ENCODE data around the gene STOX1. TPM values are rescaled to one million over a fixed set of nuclear protein-coding genes. Genes with fewer than 3 reads are reported as not detected.

The STOX1 gene
- total and polyA plus RNA-seq, 2 of the 13 experiments (the other 11 are each of a cell fraction or from before 2014, with no cell fraction given): 2.5 to 6.0 TPM

DNA sequence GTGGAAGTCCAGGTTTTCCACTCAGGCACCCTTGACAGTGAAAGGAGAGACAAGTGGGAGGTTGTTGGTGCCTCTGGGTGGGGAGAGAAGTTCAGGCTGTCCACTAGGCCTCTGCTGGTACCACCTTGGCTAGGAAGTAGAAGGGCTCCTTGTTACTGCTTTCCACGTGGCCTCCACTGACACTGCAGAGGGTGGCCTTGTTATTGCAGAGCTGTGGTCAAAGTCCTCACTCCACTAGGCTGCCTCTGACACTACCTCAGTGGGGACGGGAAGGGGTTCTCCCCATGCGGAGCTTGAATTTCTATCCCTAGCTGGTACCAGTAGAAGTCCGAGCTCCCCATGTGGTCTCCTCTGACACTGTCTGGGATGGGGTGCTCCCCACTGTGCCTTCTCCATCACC is 14.9 kb upstream of the STOX1 start (continued):
- TF ChIP-seq MEF2D (CRISPR knock-in tag; IDR thresholded peaks at IDR 0.05): 0 out of 2 replicates have a peak, but pooled peaks have one; percentile 20
- no peak for TF ChIP-seq ZNF263 (CRISPR knock-in tag; IDR thresholded peaks at IDR 0.05)
- TF ChIP-seq ZNF253 (CRISPR knock-in tag; IDR thresholded peaks at IDR 0.05; ENCODE audit: borderline replicate concordance): no peak
- TF ChIP-seq GATAD2A (CRISPR knock-in tag; IDR thresholded peaks at IDR 0.05): peak; percentile 42; the same call in 1 of the 2 replicates
- TF ChIP-seq KMT2B (CRISPR knock-in tag; IDR thresholded peaks at IDR 0.05): no peak
- peak; percentile 85 for TF ChIP-seq ZNF12 (CRISPR knock-in tag; IDR thresholded peaks at IDR 0.05)
- no peak for TF ChIP-seq SATB2 (CRISPR knock-in tag; IDR thresholded peaks at IDR 0.05)
- TF ChIP-seq MIER3 (CRISPR knock-in tag; IDR thresholded peaks at IDR 0.05; ENCODE audit: borderline replicate concordance): no peak
- TF ChIP-seq MXI1 (IDR thresholded peaks at IDR 0.05; ENCODE audit: borderline replicate concordance, low read depth, low read length): peak; percentile 92; the same call in 2 of the 3 replicates
- peak; percentile 67; the same call in 1 of the 2 replicates for TF ChIP-seq MXD4 (CRISPR knock-in tag; IDR thresholded peaks at IDR 0.05)
- no peak for TF ChIP-seq ZNF24 (IDR thresholded peaks at IDR 0.05)
- TF ChIP-seq, protein P1, sequence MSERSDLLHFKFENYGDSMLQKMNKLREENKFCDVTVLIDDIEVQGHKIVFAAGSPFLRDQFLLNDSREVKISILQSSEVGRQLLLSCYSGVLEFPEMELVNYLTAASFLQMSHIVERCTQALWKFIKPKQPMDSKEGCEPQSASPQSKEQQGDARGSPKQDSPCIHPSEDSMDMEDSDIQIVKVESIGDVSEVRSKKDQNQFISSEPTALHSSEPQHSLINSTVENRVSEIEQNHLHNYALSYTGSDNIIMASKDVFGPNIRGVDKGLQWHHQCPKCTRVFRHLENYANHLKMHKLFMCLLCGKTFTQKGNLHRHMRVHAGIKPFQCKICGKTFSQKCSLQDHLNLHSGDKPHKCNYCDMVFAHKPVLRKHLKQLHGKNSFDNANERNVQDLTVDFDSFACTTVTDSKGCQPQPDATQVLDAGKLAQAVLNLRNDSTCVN (CRISPR knock-in tag; IDR thresholded peaks at IDR 0.05; ENCODE audit: borderline replicate concordance): peak; percentile 58; the same call in 1 of the 2 replicates
- TF ChIP-seq HNF4G (IDR thresholded peaks at IDR 0.05; ENCODE audit: borderline replicate concordance, low read depth, low read length): peak; percentile 18; the same call in 1 of the 2 replicates
- TF ChIP-seq HNF4G (CRISPR knock-in tag; IDR thresholded peaks at IDR 0.05; ENCODE audit: borderline replicate concordance, low read depth): peak; percentile 74; the same call in 1 of the 2 replicates
- TF ChIP-seq ZNF446 (CRISPR knock-in tag; IDR thresholded peaks at IDR 0.05): no peak
- TF ChIP-seq HIVEP1 (CRISPR knock-in tag; IDR thresholded peaks at IDR 0.05): peak; percentile 29; the same call in 1 of the 2 replicates
- TF ChIP-seq RARA (CRISPR knock-in tag; IDR thresholded peaks at IDR 0.05): 0 out of 2 replicates have a peak, but pooled peaks have one; percentile 13
- TF ChIP-seq SALL1 (CRISPR knock-in tag; IDR thresholded peaks at IDR 0.05): peak; percentile 68
- TF ChIP-seq, protein P2, sequence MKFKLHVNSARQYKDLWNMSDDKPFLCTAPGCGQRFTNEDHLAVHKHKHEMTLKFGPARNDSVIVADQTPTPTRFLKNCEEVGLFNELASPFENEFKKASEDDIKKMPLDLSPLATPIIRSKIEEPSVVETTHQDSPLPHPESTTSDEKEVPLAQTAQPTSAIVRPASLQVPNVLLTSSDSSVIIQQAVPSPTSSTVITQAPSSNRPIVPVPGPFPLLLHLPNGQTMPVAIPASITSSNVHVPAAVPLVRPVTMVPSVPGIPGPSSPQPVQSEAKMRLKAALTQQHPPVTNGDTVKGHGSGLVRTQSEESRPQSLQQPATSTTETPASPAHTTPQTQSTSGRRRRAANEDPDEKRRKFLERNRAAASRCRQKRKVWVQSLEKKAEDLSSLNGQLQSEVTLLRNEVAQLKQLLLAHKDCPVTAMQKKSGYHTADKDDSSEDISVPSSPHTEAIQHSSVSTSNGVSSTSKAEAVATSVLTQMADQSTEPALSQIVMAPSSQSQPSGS (CRISPR knock-in tag; IDR thresholded peaks at IDR 0.05): 0 out of 2 replicates have a peak, but pooled peaks have one; percentile 32
- TF ChIP-seq CENPT (CRISPR knock-in tag; IDR thresholded peaks at IDR 0.05; ENCODE audit: low read depth): no peak
- peak; percentile 30; the same call in 1 of the 2 replicates for TF ChIP-seq FOXA3 (CRISPR knock-in tag; IDR thresholded peaks at IDR 0.05)
- TF ChIP-seq, protein P3, sequence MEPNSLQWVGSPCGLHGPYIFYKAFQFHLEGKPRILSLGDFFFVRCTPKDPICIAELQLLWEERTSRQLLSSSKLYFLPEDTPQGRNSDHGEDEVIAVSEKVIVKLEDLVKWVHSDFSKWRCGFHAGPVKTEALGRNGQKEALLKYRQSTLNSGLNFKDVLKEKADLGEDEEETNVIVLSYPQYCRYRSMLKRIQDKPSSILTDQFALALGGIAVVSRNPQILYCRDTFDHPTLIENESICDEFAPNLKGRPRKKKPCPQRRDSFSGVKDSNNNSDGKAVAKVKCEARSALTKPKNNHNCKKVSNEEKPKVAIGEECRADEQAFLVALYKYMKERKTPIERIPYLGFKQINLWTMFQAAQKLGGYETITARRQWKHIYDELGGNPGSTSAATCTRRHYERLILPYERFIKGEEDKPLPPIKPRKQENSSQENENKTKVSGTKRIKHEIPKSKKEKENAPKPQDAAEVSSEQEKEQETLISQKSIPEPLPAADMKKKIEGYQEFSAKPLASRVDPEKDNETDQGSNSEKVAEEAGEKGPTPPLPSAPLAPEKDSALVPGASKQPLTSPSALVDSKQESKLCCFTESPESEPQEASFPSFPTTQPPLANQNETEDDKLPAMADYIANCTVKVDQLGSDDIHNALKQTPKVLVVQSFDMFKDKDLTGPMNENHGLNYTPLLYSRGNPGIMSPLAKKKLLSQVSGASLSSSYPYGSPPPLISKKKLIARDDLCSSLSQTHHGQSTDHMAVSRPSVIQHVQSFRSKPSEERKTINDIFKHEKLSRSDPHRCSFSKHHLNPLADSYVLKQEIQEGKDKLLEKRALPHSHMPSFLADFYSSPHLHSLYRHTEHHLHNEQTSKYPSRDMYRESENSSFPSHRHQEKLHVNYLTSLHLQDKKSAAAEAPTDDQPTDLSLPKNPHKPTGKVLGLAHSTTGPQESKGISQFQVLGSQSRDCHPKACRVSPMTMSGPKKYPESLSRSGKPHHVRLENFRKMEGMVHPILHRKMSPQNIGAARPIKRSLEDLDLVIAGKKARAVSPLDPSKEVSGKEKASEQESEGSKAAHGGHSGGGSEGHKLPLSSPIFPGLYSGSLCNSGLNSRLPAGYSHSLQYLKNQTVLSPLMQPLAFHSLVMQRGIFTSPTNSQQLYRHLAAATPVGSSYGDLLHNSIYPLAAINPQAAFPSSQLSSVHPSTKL (CRISPR knock-in tag; IDR thresholded peaks at IDR 0.05): peak; percentile 75
- TF ChIP-seq FLYWCH1 (CRISPR knock-in tag; IDR thresholded peaks at IDR 0.05): no peak
- TF ChIP-seq, protein P4, sequence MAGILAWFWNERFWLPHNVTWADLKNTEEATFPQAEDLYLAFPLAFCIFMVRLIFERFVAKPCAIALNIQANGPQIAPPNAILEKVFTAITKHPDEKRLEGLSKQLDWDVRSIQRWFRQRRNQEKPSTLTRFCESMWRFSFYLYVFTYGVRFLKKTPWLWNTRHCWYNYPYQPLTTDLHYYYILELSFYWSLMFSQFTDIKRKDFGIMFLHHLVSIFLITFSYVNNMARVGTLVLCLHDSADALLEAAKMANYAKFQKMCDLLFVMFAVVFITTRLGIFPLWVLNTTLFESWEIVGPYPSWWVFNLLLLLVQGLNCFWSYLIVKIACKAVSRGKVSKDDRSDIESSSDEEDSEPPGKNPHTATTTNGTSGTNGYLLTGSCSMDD (CRISPR knock-in tag; IDR thresholded peaks at IDR 0.05): no peak
- no peak for TF ChIP-seq ZFP36 (IDR thresholded peaks at IDR 0.05; ENCODE audit: borderline replicate concordance, low read depth, low read length, partially characterized antibody)
